Measurements from ENCODE around the gene PIN4.
"Not testable (repeated sequence)": the region's sequence is repeated elsewhere in the genome, so short reads cannot be mapped to it uniquely, and the experiment has no call there.

The PIN4 gene

DNA sequence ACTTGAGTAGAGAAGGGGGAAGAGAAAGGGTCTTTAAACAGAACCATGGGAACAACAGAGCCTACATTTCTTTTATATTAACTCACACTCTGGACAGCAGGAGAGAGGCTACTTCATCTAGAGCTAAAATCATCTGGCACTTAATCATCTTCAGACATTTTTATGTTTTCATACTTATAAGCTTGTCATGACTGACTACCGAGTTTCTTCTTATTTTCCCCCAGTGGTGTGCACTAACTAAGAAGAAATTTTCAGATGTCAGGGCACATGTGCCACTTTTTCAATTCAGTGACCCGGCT is 38.0 kb upstream of the PIN4 start:
- Histone ChIP-seq H3K9ac (no peak overlapping the region), H3K9me3 (no peaks in the 10 kb centered on the region), H3K4me2 (no peak overlapping the region), H3K36me3 (no peaks in the 10 kb centered on the region), H3K4me3 (no peak overlapping the region), H3K4me1 (peaks cover 8% of the 10 kb centered on the region), H4K20me1 (no peaks in the 10 kb centered on the region; the same call in 1 of the 2 replicates), H3K27me3 (peaks cover 68% of the 10 kb centered on the region), H3K27ac (no peak overlapping the region)
- no peak for TF ChIP-seq Cebpa-rat (IDR thresholded peaks at IDR 0.05)

DNA sequence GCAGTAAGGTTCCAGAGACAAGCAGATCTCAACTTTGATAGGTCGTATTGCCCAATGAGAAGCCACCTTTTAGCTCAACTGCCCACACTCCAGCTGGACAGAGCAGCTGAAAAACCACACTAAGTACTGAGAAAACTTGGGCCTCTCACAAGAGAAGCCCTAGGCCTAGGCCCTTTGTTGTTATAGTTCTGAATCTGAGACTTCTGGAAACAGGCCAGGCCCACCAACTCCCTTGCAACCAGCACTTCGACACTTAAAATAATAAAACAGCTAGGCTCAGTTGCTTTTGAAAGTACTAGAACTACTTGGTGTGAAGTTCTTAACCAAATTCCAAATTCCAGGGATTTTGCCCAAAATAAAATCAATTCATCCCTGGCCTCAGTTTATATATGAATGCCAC is 36.4 kb upstream of the PIN4 start:
- Histone ChIP-seq H3K4me2 (no peak overlapping the region), H3K27me3 (peaks cover 52% of the 10 kb centered on the region), H3K4me1 (peaks cover 4% of the 10 kb centered on the region), H3K9me3 (no peaks in the 10 kb centered on the region), H3K27ac (no peak overlapping the region), H4K20me1 (no peaks in the 10 kb centered on the region; the same call in 1 of the 2 replicates), H3K4me3 (no peak overlapping the region), H3K36me3 (no peaks in the 10 kb centered on the region), H3K9ac (no peak overlapping the region)
- TF ChIP-seq Cebpa-rat (IDR thresholded peaks at IDR 0.05), result no peak

DNA sequence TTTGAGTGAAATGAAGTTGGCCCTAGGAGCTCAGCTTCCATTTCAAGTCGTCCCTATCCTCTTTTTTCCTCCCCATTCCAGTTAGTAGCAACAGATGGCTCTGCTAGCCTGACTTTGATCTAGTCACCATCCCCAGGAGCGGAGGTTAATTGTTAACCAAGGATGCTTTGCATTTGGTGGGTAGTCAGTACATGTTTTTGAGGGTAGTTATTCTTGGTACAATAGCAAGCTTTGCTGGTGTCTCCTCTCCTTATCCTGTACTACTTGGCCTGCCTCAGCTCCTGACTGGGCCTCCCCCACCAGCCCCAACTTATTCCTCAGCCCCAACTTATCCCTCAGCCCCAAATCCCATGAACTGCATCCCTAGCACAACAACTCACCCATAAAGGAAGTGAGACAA is 35.0 kb upstream of the PIN4 start:
- Histone ChIP-seq H4K20me1 (no peaks in the 10 kb centered on the region; the same call in 1 of the 2 replicates), H3K36me3 (no peaks in the 10 kb centered on the region), H3K4me3 (no peak overlapping the region), H3K4me2 (no peak overlapping the region), H3K9ac (no peak overlapping the region), H3K27me3 (peaks cover 52% of the 10 kb centered on the region), H3K9me3 (no peaks in the 10 kb centered on the region), H3K27ac (no peak overlapping the region), H3K4me1 (no peaks in the 10 kb centered on the region; the same call in 1 of the 2 replicates)
- TF ChIP-seq Cebpa-rat (IDR thresholded peaks at IDR 0.05), result no peak

DNA sequence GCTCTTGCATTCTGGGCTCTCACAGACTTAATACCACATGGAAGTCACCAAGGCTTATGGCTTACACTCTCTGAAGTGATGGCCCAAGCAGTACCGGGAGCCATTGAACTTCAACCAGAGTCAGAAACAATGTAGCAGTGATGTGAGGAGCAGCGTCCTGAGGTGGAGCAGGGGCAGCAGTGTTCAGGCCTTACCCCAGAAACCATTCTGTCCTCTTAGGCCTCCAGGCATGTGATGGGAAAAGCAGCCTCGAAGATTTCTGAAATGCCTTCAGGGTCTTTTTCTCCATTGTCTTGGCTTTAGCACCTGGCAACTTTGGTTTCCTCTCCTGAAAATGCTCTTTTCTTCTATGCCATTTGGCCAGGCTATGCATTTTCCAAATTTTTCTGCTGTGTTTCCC is 22.8 kb upstream of the PIN4 start:
- H3K9me3 ChIP-seq, result peaks cover 14% of the 10 kb centered on the region
- H3K36me3 ChIP-seq, result no peaks in the 10 kb centered on the region
- H3K4me2 ChIP-seq, result no peak overlapping the region
- no peak for TF ChIP-seq Cebpa-rat (IDR thresholded peaks at IDR 0.05)
- no peak overlapping the region for H3K9ac ChIP-seq
- H3K27ac ChIP-seq, result no peak overlapping the region
- no peak overlapping the region for H3K4me3 ChIP-seq
- no peaks in the 10 kb centered on the region for H4K20me1 ChIP-seq
- peaks cover 6% of the 10 kb centered on the region; the same call in 1 of the 2 replicates for H3K27me3 ChIP-seq
- no peaks in the 10 kb centered on the region for H3K4me1 ChIP-seq

DNA sequence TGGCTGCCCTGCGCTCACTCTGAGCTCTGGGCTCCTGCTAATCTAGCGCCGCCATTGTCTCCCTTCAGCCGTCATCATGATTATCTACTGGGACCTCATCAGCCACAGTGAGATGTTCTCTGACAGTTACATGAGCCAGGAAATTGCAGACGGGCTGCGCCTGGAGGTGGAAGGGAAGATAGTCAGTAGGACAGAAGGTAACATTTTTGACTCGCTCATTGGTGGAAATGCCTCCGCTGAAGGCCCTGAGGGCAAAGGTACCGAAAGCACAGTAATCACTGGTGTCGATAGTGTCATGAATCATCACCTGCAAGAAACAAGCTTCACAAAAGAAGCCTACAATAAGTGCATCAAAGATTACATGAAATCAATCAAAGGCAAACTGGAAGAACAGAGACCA is 21.8 kb upstream of the PIN4 start:
- Histone ChIP-seq H4K20me1 (no peaks in the 10 kb centered on the region), H3K4me1 (no peaks in the 10 kb centered on the region), H3K9ac (no peak overlapping the region), H3K27me3 (peaks cover 6% of the 10 kb centered on the region; the same call in 1 of the 2 replicates), H3K4me2 (no peak overlapping the region), H3K36me3 (no peaks in the 10 kb centered on the region), H3K4me3 (no peak overlapping the region), H3K27ac (no peak overlapping the region), H3K9me3 (peaks cover 14% of the 10 kb centered on the region)
- no peak for TF ChIP-seq Cebpa-rat (IDR thresholded peaks at IDR 0.05)

DNA sequence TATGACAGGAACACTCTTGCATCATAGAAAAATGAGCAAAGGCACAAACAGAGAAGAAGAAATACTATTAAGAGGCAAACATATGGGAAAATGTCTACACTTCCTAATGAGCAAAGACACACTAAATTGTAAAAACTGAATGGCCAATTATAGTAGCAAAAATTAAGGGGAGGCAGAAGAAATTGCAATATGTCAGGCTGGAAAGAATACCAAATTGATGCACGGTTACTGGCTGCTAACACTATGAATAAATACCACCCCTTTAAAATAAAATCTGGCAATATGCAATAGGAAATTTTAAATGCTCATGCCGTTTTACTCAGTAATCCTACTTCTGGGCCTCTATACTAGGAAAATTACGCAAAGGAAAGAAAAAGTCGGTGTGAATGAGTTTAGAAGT is 16.0 kb upstream of the PIN4 start:
- Histone ChIP-seq H3K9ac (no peak overlapping the region), H3K27me3 (peaks cover 11% of the 10 kb centered on the region), H3K27ac (no peak overlapping the region), H3K4me1 (no peaks in the 10 kb centered on the region), H3K9me3 (no peaks in the 10 kb centered on the region), H4K20me1 (no peaks in the 10 kb centered on the region), H3K4me3 (no peak overlapping the region), H3K4me2 (no peak overlapping the region), H3K36me3 (no peaks in the 10 kb centered on the region)
- TF ChIP-seq Cebpa-rat (IDR thresholded peaks at IDR 0.05), result no peak

DNA sequence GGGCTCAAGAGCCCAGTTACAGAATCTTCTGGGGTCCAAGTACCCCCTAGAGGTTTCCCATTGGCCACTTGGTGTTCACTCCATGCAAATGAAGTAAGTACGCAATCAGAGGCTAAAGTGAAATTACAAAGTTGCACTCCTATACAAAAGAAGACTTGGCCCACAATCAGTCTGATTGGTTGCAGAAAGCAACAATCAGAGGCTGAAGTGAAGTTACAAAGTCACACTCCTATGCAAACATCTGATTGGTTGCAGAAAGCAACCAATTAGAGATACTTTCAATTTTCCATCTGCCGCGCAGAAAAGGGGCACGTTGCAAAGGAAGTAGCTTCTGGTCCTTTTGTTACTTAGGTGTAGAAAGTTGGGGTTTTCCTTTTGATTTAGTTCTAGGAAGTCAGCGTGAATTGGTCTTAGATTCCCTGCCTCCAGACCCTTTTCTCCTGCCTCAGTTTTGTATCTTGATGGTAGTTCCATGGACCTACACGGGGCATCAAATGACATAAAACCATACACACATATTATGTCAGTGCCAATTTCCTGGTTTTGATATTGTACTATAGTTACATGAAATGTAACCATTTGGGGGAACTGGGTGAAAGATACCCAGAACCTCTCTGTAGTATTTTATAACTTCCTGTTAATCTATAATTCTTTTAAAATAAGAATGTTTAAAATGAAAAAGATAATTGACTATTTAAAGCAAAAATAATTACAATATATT is 12.4 kb upstream of the PIN4 start:
- H3K4me1 ChIP-seq, result no peaks in the 10 kb centered on the region
- no peaks in the 10 kb centered on the region for H4K20me1 ChIP-seq
- TF ChIP-seq Cebpa-rat (IDR thresholded peaks at IDR 0.05), result no peak
- H3K36me3 ChIP-seq, result no peaks in the 10 kb centered on the region
- H3K27me3 ChIP-seq, result peaks cover 6% of the 10 kb centered on the region
- H3K9ac ChIP-seq, result no peak overlapping the region
- no peaks in the 10 kb centered on the region for H3K9me3 ChIP-seq
- H3K27ac ChIP-seq, result no peak overlapping the region
- no peak overlapping the region for H3K4me3 ChIP-seq
- no peak overlapping the region for H3K4me2 ChIP-seq

DNA sequence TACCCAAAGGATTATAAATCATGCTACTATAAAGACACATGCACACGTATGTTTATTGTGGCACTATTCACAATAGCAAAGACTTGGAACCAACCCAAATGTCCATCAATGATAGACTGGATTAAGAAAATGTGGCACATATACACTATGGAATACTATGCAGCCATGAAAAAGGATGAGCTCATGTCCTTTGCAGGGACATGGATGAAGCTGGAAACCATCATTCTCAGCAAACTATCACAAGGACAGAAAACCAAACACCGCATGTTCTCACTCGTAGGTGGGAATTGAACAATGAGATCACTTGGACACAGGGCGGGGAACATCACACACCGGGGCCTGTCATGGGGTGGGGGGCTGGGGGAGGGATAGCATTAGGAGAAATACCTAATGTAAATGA is 5.3 kb upstream of the PIN4 start:
- peaks cover 15% of the 10 kb centered on the region; the same call in 1 of the 2 replicates for H3K9me3 ChIP-seq
- not testable (repeated sequence) for H3K4me3 ChIP-seq, H3K27ac ChIP-seq, H3K36me3 ChIP-seq, H4K20me1 ChIP-seq, H3K9ac ChIP-seq, H3K4me1 ChIP-seq, H3K4me2 ChIP-seq, H3K27me3 ChIP-seq

DNA sequence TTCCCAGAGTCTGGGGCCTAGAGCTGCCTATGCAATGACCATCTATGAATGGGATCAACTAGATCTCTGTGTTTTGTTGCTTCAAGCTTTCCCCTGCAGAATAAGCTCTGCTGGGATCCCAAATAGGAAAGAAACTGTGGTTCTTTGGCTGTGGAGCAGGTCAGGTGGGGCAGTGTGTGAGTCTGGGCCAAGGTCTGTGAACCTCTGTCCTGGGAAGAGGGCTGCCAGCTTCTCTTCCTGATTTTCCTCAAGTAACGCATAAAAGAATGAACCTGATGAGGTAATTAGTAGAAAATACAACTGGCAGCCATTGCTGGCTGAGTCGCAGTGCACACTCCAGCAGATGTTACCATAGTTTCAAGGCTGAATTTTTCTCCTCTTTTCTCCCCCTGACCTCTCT is 4.6 kb upstream of the PIN4 start:
- TF ChIP-seq Cebpa-rat (IDR thresholded peaks at IDR 0.05), result no peak
- Histone ChIP-seq H4K20me1 (no peaks in the 10 kb centered on the region), H3K27me3 (no peaks in the 10 kb centered on the region), H3K9ac (no peak overlapping the region), H3K4me3 (no peak overlapping the region), H3K9me3 (peaks cover 15% of the 10 kb centered on the region; the same call in 1 of the 2 replicates), H3K36me3 (no peaks in the 10 kb centered on the region), H3K4me1 (peaks cover 8% of the 10 kb centered on the region; the same call in 1 of the 2 replicates), H3K27ac (no peak overlapping the region), H3K4me2 (no peak overlapping the region)

DNA sequence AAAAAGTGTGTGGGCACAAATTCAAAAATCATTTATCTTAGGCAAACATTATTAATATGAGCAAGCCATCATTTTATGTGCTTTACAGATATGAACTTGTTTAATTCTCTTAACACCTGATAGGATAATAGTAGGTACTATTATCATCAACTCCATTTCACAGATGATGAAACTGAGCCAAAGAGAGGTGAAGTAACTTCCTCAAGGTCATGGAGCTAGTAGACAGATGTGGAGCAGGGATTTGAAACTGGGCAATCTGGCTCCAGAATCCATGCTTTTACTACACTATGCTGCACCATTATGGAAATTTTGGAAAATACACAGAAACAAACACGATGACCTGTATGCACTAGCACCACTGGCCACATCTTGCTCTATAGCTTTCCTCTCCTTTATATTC is 1.0 kb upstream of the PIN4 start:
- H3K4me3 ChIP-seq, result peak overlapping the region; percentile 81
- no peak for TF ChIP-seq Cebpa-rat (IDR thresholded peaks at IDR 0.05)
- H3K36me3 ChIP-seq, result 0 out of 2 replicates have a peak, but pooled peaks cover 9% of the 10 kb centered on the region
- peaks cover 21% of the 10 kb centered on the region for H3K4me1 ChIP-seq
- H3K9ac ChIP-seq, result peak overlapping the region; percentile 88
- no peaks in the 10 kb centered on the region for H3K27me3 ChIP-seq
- H4K20me1 ChIP-seq, result no peaks in the 10 kb centered on the region; the same call in 1 of the 2 replicates
- peak overlapping the region; percentile 66 for H3K4me2 ChIP-seq
- peak overlapping the region; percentile 89 for H3K27ac ChIP-seq
- H3K9me3 ChIP-seq, result peaks cover 15% of the 10 kb centered on the region; the same call in 1 of the 2 replicates
